Measurements from ENCODE around the gene ZNF331.
"Not testable (repeated sequence)": the region's sequence is repeated elsewhere in the genome, so short reads cannot be mapped to it uniquely, and the experiment has no call there.

The ZNF331 gene

DNA sequence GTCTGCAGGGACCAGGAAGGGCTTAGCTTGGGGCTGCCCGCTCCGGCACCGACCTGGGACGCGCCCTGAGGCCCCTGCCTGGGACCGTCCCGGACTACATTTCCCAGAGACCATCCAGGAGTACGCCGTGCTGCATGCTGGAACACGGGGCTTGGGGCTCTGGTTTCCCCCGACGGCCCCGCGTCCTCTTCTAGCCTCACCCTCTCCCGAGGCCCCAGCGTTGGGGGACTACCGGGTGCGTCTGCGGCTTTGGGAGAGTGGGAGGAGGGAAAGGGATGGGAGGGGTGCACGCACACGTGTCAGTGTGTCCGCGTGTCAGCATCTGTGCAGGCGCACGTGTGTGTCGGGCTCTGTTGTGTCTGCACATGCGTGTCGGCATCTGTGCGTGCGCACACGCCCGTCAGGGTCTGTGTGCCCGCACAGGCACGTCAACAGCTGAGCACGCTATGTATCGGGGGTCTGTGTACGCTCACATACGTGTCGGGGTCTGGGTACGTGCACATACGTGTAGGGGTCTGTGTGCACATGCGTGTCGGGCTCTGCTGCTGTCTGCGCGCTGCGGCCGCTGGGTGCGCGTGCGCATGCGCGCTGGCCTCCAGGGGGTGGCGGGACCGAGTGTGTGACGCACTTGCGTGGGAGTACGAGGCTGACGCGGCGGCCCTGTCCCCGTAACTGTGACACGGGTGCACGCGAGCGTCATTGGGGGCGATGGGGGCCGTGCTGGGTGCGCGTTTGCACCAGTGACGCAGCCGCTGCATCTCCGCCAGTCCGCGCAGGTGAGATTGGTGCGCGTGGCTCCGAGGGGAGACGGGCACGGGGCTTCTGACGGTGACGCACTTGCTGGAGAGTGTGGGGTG lies at the start of gene ZNF331:
Gene ZNF331 (plus strand): TSS at position 625 of the 857 bp plus-strand sequence. CDS start 31,232 bp downstream, outside the sequence.
- DNase-seq (ENCODE audit: low spot score), result peak; percentile 81

DNA sequence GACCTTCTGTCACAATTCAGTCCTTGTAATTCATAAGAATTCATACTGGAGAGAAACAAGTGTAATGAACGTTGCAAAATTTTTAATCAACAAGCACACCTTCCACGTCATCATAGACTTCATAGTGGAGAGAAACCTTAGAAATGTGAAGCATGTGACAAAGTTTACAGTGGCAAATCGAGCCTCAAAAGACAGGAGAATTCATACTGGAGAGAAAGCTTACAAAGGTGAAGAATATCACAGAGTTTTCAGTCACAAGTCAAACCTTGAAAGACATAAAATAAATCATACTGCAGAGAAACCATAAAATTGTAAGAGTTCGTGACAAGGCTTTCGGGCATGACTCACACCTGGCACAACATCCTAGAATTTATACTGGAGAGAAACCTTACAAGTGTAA lies 45.8 kb upstream of the ZNF331 start:
- DNase-seq (ENCODE audit: low spot score), result no peak
- TF ChIP-seq, protein P1, sequence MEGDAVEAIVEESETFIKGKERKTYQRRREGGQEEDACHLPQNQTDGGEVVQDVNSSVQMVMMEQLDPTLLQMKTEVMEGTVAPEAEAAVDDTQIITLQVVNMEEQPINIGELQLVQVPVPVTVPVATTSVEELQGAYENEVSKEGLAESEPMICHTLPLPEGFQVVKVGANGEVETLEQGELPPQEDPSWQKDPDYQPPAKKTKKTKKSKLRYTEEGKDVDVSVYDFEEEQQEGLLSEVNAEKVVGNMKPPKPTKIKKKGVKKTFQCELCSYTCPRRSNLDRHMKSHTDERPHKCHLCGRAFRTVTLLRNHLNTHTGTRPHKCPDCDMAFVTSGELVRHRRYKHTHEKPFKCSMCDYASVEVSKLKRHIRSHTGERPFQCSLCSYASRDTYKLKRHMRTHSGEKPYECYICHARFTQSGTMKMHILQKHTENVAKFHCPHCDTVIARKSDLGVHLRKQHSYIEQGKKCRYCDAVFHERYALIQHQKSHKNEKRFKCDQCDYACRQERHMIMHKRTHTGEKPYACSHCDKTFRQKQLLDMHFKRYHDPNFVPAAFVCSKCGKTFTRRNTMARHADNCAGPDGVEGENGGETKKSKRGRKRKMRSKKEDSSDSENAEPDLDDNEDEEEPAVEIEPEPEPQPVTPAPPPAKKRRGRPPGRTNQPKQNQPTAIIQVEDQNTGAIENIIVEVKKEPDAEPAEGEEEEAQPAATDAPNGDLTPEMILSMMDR (IDR thresholded peaks at IDR 0.05; ENCODE audit: extremely low read depth, missing control alignments), result no peak

More for the DNA sequence above, at the start of gene ZNF331:
- TF ChIP-seq, protein P1 (IDR thresholded peaks at IDR 0.05; ENCODE audit: extremely low read depth, missing control alignments), result peak; percentile 22

DNA sequence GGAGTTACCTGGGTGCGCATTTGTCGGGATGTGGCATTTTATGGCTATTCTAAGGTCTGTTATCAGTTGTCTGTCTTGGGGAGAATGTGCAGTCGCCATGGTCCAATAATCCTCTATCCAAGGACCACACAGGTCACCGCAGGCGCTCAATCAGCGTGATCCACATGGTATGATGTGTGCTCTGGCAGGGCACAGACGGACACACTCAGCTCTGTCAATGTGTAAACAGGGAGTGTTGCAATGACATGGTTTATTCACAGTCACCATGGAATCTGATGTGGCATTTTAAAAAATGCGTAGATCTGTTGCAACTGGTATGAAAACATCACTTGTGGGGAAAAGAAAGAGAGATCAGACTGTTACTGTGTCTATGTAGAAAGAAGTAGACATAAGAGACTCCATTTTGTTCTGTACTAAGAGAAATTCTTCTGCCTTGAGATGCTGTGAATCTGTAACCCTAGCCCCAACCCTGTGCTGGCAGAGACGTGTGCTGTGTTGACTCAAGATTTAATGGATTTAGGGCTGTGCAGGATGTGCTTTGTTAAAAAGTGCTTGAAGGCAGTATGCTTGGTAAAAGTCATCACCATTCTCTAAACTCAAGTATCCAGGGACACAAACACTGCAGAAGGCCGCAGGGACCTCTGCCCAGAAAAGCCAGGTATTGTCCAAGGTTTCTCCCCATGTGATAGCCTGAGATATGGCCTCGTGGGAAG lies 40.5 kb upstream of the ZNF331 start:
- not testable (repeated sequence) for DNase-seq (ENCODE audit: low spot score)

DNA sequence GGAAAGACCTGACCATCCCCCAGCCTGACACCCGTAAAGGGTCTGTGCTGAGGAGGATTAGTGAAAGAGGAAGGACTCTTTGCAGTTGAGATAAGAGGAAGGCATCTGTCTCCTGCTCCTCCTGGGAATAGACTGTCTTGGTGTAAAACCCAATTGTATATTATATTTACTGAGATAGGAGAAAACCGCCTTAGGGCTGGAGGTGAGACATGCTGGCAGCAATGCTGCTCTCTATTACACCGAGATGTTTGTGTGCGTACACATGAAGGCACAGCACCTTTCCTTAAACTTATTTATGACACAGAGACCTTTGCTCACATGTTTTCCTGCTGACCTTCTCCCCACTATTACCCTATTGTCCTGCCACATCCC lies 39.9 kb upstream of the ZNF331 start:
- not testable (repeated sequence) for DNase-seq (ENCODE audit: low spot score)

DNA sequence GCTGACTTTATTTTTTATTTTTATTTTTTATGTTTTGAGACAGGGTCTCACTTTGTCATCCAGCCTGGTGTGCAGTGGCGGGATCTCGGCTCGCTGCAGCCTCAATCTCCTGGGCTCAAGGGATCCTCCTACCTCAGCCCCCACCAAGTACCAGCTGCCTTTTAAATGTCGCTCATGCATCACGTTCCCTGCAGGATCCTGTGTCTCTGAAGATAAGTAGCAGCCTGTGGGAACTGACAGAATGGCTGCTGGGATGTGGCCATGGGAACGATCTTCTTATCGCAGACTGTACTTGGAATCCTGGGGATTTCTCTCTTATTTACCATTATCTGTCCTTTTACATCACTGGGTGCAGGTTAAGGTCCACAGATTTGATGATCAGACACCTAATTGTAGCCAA lies 34.8 kb upstream of the ZNF331 start:
- DNase-seq (ENCODE audit: low spot score), result not testable (repeated sequence)

DNA sequence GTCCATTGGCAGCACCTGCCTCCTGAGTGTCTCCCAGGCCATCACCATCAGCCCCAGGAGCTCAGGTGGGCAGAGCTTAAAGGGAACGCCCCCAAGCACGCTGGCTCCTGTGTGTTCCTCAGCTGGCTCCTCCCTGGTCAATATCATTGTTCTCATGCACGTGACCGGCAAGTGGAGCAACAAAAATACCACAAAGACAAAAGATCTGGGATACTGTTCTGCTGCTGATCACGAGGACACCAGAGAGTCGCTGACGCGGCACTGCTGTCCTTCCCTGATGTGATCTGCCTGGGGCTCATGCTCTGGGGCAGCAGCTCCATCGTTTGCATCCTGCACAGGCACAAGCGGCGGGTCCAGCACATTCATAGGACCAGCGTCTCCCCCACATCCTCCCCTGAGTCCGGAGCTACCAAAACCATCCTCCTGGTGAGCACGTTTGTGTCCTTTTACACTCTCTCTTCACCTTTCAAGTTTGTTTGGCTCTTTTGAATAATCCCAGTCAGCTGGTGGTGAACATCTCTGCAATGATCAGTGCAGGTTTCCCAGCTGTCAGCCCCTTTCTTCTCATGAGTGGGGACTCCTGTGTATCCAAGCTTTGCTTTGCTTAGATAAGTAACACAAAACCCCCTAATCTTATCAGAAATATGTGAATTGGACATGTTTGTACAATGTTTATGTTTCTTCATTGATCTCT lies 34.1 kb upstream of the ZNF331 start:
- not testable (repeated sequence) for DNase-seq (ENCODE audit: low spot score)

DNA sequence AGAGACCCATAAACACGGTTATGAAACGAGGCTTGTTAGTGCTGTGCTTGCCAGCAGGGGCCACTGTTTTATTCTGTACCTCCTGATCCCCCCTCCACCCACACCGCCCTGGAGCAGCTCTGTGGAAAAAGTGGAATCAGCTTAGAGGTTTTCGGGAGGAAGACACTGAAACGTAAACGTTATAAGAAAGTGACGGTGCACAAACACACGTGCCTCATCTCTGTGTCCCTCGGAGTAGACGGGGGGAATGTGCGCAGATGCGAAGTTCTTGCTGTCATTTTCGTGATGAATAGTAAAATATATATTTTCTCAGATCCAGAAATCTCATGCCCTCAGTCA lies 33.6 kb upstream of the ZNF331 start:
- not testable (repeated sequence) for DNase-seq (ENCODE audit: low spot score)

DNA sequence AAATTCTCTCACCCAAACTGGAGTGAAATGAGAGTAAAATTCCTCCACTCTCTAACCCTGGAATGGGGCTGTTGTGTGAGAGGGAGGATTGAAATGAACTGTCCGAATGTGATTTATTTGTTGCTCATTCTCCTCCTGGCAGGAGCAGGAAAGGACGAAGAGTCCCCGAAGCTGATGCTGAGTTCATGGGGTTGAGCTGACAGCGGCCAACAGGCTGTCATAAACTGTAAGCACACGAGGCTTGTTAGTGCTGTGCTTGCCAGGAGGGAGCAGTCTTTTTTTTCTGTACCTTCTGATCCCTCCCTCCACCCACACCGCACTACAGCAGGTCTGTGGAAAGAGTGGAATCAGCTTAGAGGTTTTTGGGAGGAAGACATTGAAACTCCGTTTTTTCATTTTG lies 33.1 kb upstream of the ZNF331 start:
- TF ChIP-seq, protein P1 (IDR thresholded peaks at IDR 0.05; ENCODE audit: extremely low read depth, missing control alignments), result no peak
- DNase-seq (ENCODE audit: low spot score), result no peak

DNA sequence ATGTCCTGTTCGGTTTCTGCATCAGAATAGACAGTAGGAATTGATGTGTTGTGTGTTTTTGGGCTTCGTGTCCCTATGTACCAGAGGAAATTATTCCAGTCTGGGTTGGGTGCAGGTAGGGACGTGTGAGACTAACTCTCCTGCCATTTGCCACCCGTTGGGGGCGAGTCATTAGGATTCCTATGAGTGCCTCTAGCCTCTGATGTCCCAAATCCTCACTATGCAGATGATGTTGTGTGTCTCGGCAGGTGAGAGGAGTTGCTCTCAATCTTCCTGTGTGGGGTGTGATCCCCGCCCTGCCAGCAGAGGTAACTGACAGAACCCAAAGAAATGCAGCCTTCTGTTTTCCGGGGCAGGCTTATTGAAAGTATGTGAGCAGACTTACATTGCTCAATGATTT lies 31.2 kb upstream of the ZNF331 start:
- TF ChIP-seq, protein P1 (IDR thresholded peaks at IDR 0.05; ENCODE audit: extremely low read depth, missing control alignments), result no peak

More for the DNA sequence above, 31.2 kb upstream of the ZNF331 start:
- no peak for DNase-seq (ENCODE audit: low spot score)

All from GM20000 (cell line).